MCF 10A (cell line): ENCODE data around the gene MTMR12. TPM values are rescaled to one million over a fixed set of nuclear protein-coding genes. Genes with fewer than 3 reads are reported as not detected.

Experiments used
- BruUV-seq: library from RNA; stranded (reverse); fragments of 400-500 nt; replicated peaks from 2 replicates; lab custom pipeline; 2021; lab: Mats Ljungman, UMichigan
- CTCF ChIA-PET: fragments of 300-600 bp; sonication (Branson Sonifier 250); formaldehyde crosslinking; extraction: SDS; loops from one replicate; lab custom pipeline; 2021; ENCODE audit warnings: antibody characterized with exemption, inconsistent platforms; lab: Yijun Ruan, JAX
- POLR2A ChIA-PET: fragments of 300-600, 350-650 bp; sonication (Branson Sonifier 250); formaldehyde crosslinking; extraction: SDS; loops from one replicate; lab custom pipeline; 2020; ENCODE audit warnings: antibody characterized with exemption, inconsistent platforms; lab: Yijun Ruan, JAX
- DNase-seq: peaks from one replicate; pipeline ENCODE4 v3.0.0-alpha.2; 2018; ENCODE audit not compliant: unreplicated experiment
- H3K27ac Mint-ChIP-seq: one replicate; pipeline ENCODE4 v1.8.0; 2022; ENCODE audit warnings: mild to moderate bottlenecking, low read depth, mixed read lengths; ENCODE audit not compliant: unreplicated experiment
- H3K27me3 Mint-ChIP-seq: one replicate; pipeline ENCODE4 v1.8.0; 2022; ENCODE audit warnings: mixed read lengths; ENCODE audit not compliant: insufficient read depth, unreplicated experiment
- H3K36me3 Mint-ChIP-seq: one replicate; pipeline ENCODE4 v1.8.0; 2022; ENCODE audit warnings: mild to moderate bottlenecking, moderate library complexity, mixed read lengths; ENCODE audit not compliant: insufficient read depth, unreplicated experiment
- H3K4me1 Mint-ChIP-seq: one replicate; pipeline ENCODE4 v1.8.0; 2022; ENCODE audit warnings: mixed read lengths; ENCODE audit not compliant: insufficient read depth, unreplicated experiment
- H3K4me3 Mint-ChIP-seq: one replicate; pipeline ENCODE4 v1.8.0; 2022; ENCODE audit warnings: mild to moderate bottlenecking, moderate library complexity, mixed read lengths; ENCODE audit not compliant: unreplicated experiment
- H3K9me3 Mint-ChIP-seq: one replicate; pipeline ENCODE4 v1.8.0; 2022; ENCODE audit warnings: mixed read lengths; ENCODE audit not compliant: unreplicated experiment
- CTCF ChIP-seq: fragments of 200-600 bp; IDR thresholded peaks from one replicate; pipeline ENCODE4 v1.8.0; 2022; ENCODE audit warnings: antibody characterized with exemption, mild to moderate bottlenecking; ENCODE audit not compliant: unreplicated experiment
- intact Hi-C: fragments of 100-400 bp; cut with micrococcal nuclease; formaldehyde crosslinking; loops from 2 replicates; pipeline ENCODE4 v1.14.1; 2022
- total RNA-seq: library from RNA; stranded (reverse); gene quantifications from 2 replicates; pipeline ENCODE4 v1.2.3, GENCODE V29; 2022

MTMR12 gene
- total RNA-seq, 1 experiment from 2014 or later: 24.4 TPM

DNA sequence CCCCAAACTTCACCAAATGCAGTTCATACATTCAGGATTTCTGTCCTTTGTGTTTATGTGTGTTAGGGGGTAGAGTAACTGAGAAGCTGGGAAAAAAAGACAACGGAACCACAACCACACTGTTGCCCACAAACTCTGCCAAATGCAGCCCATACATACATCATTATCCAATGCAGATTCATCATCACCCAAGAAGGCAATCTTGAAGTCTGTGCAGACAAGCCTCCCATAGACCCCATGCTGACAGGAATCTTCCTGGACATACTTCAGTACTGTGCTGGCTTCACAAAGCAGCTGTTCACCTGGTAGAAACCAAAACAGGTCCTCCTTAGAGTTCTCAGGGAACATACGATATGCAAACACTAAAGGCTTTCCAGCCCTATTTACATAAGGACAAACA lies 38.9 kb downstream of the MTMR12 start:
- H3K4me3 Mint-ChIP-seq: no peak overlapping the region
- H3K27ac Mint-ChIP-seq: no peak overlapping the region
- no peak for DNase-seq
- H3K27me3 Mint-ChIP-seq: no peaks in the 10 kb centered on the region
- CTCF ChIA-PET: interaction anchor here (1.0 to 1.2 kb wide), 2 partner anchors 18 to 56 kb away, joined by 3 to 4 read pairs; no protein-coding TSS in a partner anchor
- H3K36me3 Mint-ChIP-seq: peaks cover 37% of the 10 kb centered on the region
- BruUV-seq: no TSS peak
- POLR2A ChIA-PET: interaction anchor here (0.5 to 0.6 kb wide), 2 partner anchors 54 to 102 kb away, joined by 3 read pairs; no protein-coding TSS in a partner anchor
- no peaks in the 10 kb centered on the region for H3K9me3 Mint-ChIP-seq
- H3K4me1 Mint-ChIP-seq: no peaks in the 10 kb centered on the region
- intact Hi-C loops: no loop called here
- no peak for TF ChIP-seq CTCF

- no peak overlapping the region for H3K27ac Mint-ChIP-seq
- no peaks in the 10 kb centered on the region for H3K9me3 Mint-ChIP-seq
- ChIA-PET POLR2A (no interaction called here), CTCF (interaction anchor here (1.0 kb wide), 1 partner anchor 17 kb away, joined by 3 read pairs; no protein-coding TSS in a partner anchor)
- intact Hi-C loops: no loop called here
- H3K4me3 Mint-ChIP-seq: no peak overlapping the region
- no peaks in the 10 kb centered on the region for H3K4me1 Mint-ChIP-seq
- no peaks in the 10 kb centered on the region for H3K27me3 Mint-ChIP-seq
- BruUV-seq: no TSS peak
- DNase-seq: no peak
- peaks cover 47% of the 10 kb centered on the region for H3K36me3 Mint-ChIP-seq
- no peak for TF ChIP-seq CTCF
Observed at GRCh38 chr5:32272746-32273145, 40.0 kb downstream of the MTMR12 start.

DNA sequence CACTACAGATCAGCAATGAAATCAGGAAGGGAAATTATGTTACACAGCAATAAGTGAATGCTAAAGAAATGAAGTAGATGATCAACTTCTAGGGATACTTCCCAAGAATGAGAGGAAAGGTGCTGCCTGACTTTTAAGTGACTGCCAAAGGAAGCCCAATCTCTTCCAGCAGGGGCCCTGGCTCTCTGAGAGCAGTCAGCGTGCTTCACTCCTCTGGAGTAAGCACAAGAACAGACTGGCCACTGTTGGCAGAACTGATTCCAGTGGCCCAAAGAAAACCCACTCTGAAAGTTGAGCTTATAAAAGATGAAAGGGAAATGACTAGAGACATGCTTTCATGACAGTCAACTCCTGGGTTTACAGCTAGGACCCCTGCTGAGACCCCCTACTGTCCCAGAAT lies 41.8 kb downstream of the MTMR12 start:
- Mint-ChIP-seq H3K9me3 (no peaks in the 10 kb centered on the region), H3K36me3 (peaks cover 61% of the 10 kb centered on the region), H3K4me3 (no peak overlapping the region), H3K27ac (no peak overlapping the region), H3K27me3 (no peaks in the 10 kb centered on the region), H3K4me1 (no peaks in the 10 kb centered on the region)
- no TSS peak for BruUV-seq
- TF ChIP-seq CTCF: no peak
- no peak for DNase-seq
- ChIA-PET POLR2A (no interaction called here), CTCF (interaction anchor here (0.7 to 1.1 kb wide), 3 partner anchors 14 to 59 kb away, joined by 3 to 4 read pairs (median 3); no protein-coding TSS in a partner anchor)
- intact Hi-C loops: no loop called here

GRCh38 chr5:32270178-32270577 lies 42.6 kb downstream of the MTMR12 start:
- no peaks in the 10 kb centered on the region for H3K27me3 Mint-ChIP-seq
- peaks cover 63% of the 10 kb centered on the region for H3K36me3 Mint-ChIP-seq
- H3K9me3 Mint-ChIP-seq: no peaks in the 10 kb centered on the region
- no peak overlapping the region for H3K27ac Mint-ChIP-seq
- no peak overlapping the region for H3K4me3 Mint-ChIP-seq
- ChIA-PET POLR2A (interaction anchor here (1.5 kb wide), 1 partner anchor 11 kb away, joined by 4 read pairs; no protein-coding TSS in a partner anchor), CTCF (interaction anchor here (1.1 kb wide), 1 partner anchor 38 kb away, joined by 4 read pairs; no protein-coding TSS in a partner anchor)
- H3K4me1 Mint-ChIP-seq: no peaks in the 10 kb centered on the region
- DNase-seq: no peak
- intact Hi-C loops: no loop called here
- BruUV-seq: no TSS peak
- TF ChIP-seq CTCF: no peak
